Smooth muscle cell of the brain vasculature (primary cell): ENCODE data around the gene METTL16.
"Not testable (repeated sequence)": the region's sequence is repeated elsewhere in the genome, so short reads cannot be mapped to it uniquely, and the experiment has no call there.

ENCODE experiments used
- DNase-seq: peaks from one replicate; pipeline ENCODE4 v3.0.0-alpha.2; 2012; ENCODE audit warnings: low read depth, low spot score

METTL16 gene

DNA sequence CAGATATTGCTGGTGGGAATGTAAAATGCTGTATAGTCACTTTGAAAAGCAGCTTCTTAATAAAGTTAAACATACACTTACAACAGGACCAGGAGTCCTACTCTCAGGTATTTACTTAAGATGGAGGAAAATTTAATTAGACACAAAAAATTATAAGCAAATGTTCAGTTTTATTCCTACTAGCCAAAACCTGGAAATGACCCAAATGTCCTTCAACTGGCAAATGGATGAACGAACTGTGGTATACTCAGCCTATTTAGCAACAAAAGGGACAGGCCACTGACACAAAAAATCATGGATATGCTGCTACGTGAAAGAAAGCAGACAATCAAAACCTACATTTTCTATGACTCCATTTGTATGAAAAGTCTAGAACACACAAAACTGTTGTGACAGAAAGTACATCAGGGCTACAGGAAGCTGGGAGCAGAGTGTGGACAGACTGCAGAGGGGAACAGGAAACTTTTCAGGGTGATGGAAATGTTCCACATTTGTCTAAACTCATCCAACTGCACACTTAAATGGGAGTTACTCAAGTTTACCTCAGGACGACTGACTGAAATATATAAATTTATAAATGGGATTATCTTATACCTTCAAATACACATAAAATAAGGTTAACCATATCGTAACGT is 61.6 kb downstream of the METTL16 start:
- no peak for DNase-seq

DNA sequence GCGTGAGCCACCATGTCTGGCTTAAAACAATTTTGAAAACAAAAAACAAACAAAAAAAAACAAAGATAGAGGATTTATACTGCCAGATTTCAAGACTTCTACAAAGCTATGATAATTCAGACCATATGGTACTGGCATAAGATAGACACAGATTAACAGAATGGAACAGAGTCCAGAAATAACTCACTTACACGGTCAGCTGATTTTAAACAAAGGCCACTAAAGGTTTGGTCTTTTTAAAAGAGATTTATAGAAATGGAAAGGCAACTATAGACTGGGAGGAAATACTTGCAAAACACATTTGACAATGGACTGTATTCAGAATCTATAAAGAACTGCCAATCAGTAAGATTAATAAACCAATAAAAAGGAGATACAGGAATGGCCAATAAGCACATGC is 62.2 kb downstream of the METTL16 start:
- DNase-seq: no peak

DNA sequence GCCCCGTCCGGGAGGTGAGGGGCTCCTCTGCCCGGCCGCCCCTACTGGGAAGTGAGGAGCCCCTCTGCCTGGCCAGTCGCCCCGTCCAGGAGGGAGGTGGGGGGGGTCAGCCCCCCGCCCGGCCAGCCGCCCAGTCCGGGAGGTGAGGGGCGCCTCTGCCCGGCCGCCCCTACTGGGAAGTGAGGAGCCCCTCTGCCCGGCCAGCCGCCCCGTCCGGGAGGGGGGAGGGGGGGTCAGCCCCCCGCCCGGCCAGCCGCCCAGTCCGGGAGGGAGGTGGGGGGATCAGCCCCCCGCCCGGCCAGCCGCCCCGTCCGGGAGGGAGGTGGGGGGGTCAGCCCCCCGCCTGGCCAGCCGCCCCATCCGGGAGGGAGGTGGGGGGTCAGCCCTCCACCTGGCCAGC is 64.2 kb downstream of the METTL16 start:
- not testable (repeated sequence) for DNase-seq

DNA sequence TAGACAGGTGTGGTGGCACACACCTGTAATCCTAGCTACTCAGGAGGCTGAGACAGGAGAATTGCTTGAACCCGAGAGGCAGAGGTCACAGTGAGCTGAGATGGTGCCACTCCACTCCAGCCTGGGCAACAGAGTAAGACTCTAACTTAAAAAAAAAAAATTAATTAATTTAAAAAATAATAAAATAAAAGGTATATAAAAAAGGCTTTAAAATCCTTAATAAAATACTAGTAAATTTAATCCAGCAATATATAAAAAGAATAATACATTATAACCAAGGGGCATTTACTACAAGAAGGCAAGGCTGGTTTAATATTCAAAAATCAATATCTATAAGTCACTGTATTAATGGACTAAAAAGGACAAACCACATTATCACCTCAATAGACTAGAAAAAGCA is 66.0 kb downstream of the METTL16 start:
- DNase-seq: no peak

DNA sequence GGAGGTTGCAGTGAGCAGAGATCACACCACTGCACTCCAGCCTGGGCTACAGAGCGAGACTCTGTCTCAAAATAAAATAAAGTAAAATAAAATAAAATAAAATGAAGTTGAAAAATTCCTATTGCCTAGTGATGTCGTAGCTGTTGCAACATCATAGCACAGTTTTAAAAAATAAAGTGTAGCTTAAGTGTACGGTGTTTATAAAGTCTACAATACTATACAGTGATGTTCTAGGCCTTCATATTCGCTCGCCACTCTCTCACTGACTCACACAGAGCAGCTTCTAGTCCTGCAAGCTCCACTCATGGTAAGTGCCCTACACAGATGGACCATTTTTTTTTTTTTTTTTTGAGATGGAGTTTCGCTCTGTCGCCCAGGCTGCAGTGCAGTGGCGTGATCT is 67.3 kb downstream of the METTL16 start:
- DNase-seq: no peak

DNA sequence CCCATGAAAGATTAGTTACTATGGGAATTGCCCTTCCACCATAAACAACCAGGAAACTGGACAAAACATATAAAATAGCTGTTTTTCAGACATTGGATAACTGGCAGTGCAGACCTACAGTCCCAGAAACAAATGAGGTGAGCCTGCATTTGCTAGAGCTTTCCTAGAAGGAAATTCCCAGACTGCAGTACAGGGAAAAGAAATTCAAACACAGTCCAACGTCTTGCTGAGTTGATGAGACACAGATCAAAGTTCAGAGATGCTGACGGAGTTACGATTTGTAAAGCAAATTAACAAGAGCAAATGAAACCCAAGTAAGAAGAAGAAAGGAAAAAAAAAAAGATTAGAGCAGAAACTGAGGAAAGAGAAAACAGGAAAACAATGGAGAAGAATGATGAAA is 69.5 kb downstream of the METTL16 start:
- DNase-seq: no peak

DNA sequence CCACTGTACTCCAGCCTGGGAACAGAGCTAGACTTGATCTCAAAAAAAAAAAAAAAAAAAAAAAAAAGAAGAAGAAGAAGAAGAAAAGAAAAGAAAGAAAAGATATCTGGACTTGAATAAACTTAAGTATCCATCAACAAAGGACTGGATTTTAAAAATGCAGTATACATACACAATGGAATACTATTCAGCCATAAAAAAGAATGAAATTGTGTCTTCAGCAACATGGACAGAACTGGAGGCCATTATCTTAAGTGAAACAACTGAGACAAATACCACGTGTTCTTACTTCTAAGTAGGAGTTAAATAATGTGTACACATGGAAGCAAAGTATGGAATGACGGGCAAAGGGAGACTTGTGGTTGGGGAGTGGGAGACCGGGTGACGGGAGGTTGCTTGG is 70.8 kb downstream of the METTL16 start:
- DNase-seq: no peak

DNA sequence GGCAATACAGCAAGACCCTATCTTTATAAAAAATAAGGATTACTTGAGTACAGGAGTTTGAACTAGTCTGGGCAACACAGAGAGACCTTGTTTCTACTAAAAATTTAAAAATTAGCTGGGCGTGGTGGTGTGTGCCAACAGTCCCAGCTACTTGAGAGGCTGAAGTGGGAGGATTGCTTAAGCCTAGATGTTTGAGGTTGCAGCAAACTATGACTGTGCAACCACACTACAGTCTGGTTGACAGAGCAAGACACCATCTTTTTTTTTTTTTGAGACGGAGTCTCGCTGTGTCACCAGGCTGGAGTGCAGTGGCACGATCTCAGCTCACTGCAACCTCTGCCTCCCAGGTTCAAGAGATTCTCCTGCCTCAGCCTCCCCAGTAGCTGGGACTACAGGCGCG is 71.7 kb downstream of the METTL16 start:
- DNase-seq: not testable (repeated sequence)

DNA sequence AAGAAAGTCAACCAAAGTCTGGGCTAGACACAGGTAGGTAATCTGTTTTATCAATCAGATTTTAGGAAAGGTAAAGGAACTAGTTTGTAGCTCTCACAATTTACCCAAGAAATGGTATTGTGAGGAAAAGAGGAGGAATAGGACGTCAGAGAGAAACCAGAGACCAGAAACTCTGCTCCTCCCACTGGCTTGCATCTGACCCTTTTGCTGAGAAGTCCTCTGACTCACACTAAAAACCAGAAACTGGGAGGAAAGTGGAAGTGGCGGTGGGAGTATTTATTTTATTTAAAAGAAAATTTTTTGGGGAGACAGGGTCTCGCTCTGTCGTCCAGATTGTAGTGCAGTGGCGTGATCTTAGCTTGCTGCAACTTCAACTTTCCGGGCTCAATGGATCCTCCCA is 72.9 kb downstream of the METTL16 start:
- peak; percentile 31 for DNase-seq

DNA sequence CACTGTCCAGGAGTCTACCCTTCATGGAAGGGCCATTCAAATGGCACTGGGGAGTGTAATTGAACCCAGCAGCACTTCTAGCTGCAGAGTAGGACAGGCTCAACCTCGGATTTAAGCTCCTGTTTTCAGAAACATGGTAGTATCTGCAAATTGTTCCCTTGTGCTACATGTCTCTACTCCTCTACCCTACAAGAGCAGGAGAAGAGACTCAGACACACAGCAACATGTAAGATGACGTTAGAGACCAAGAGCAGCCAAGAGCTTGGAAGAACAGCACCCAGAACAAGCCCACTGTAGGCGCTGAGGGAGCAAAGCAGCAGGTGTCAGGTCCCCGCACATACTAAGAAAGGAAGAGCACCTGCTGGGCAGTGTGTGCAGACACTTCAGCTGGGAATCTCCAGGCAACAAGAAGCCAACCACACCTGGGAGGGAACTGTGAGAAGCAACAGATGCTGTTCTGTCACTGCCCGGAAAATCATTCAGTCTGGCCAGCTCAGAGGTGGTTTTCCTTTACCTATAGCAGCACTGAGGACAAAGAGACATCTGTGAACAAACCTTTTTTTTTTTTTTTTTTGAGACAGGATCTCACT is 75.3 kb downstream of the METTL16 start:
- no peak for DNase-seq

DNA sequence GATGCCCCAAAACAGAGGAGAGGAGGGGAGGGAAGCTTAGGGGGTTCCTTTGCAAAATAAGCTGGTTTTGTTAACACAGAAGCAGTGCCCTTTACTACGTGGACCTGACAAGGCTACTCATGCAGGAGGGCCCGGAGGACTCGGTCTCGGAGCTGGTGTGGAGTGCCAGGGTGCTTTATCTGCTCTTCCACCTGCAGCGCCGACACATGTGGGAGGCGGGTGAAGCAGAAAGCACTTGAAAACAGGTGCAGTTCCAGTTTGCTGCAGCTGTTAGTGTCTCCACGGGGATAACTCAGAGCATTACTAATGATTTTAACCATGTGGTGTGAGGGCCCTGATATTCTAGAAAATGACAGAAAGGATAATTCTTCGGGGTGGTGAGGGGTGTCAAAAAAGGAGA is 75.8 kb downstream of the METTL16 start:
- DNase-seq: no peak

DNA sequence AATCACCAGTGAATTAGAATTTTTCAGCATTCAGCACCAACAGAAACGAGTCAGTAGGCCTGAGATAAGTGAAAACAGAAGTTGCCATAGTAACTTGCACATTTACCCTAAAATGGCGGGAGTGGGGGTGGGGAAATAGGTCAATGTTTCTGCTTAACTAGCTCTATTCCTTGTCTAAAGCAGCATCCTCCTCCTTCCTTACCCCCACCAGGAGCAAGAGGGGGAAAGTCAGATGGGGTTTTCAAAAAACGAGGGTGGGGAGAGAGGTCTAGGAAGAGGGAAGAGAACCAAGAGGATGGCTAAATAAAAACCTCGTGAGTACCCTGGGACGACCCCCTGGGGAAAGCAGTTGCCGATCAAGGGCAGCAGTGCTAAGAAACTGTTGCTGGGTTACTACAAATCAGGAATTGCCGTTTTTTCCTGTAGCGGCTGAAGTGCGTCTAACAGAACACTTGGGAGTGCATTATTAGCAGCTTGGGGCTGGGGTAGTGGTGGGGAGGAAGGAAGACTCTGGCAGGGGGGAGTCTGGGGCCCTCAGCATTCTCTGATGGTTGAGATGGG is 76.4 kb downstream of the METTL16 start:
- DNase-seq: no peak

DNA sequence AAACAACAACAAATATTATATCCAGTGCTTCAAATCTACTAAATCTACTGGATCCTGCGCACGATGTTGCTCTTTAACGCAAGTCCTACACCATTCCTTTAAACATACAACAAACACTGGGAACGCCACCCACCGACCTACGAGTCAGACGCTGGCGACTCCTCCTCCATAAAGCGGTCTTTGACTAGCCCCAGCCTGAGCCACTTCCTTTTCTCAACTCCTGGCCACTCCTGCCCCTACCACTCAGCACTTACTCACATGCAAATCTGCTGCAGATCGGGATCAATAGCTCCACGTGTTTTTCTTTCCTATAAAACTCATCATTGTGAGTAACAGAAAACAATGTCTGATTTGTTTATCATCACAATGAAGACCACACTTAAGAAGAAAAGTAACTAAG is 78.0 kb downstream of the METTL16 start:
- no peak for DNase-seq

DNA sequence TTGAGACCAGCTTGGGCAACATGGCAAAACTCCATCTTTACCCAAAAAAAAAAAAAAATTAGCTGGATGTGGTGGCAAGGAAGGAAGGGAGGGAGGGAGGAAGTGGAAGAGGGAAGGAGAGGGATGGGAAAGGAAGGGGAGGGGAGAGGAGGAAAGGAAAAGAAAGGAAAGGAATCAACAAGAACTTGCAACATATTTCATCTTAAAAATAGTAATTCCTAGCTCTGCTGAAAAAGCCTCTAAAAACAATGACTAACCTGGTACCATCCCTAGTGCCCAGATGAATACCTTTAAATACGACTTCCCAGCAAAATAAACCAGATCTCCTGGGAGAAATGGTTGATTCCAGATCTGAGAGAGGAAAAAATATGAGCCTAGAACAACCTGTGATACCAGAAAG is 83.8 kb downstream of the METTL16 start:
- DNase-seq: no peak

DNA sequence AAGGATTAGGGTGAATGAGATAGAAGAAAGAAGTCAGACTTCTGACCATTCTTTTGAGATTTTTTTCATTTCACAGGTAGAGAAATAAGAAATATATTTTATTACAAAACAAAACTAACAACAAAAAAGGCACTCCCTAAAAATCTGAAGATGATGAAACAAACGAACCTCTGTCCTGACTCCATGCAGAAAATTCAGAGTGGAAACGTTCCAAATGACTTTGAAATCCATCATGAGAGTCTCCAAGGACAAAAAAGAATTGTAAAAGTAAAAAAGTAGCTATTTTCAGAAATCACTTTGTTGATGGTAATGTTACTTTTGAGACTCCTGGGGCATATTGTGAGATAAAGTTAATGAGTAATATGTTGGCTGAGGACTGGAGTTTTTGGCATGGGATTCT is 84.5 kb downstream of the METTL16 start:
- DNase-seq: no peak

DNA sequence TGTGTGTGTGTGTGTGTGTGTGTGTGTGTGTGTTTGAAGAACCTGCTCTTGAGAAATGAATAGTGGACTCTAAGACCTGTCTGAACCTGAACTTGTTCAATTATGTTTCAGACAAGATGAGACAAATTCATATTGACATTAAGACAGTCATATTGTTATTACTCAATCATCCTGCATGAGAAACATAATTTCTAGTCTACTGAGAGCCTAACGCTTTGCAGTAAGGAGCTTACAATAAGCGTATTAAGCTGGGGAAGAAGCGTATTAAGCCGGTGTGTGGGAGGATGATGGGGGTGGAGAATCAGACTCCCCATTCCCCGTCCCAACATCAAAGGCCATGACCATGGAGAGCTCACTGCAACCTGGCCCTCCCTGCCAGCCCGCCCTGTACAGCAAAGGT is 88.4 kb downstream of the METTL16 start:
- DNase-seq: no peak

DNA sequence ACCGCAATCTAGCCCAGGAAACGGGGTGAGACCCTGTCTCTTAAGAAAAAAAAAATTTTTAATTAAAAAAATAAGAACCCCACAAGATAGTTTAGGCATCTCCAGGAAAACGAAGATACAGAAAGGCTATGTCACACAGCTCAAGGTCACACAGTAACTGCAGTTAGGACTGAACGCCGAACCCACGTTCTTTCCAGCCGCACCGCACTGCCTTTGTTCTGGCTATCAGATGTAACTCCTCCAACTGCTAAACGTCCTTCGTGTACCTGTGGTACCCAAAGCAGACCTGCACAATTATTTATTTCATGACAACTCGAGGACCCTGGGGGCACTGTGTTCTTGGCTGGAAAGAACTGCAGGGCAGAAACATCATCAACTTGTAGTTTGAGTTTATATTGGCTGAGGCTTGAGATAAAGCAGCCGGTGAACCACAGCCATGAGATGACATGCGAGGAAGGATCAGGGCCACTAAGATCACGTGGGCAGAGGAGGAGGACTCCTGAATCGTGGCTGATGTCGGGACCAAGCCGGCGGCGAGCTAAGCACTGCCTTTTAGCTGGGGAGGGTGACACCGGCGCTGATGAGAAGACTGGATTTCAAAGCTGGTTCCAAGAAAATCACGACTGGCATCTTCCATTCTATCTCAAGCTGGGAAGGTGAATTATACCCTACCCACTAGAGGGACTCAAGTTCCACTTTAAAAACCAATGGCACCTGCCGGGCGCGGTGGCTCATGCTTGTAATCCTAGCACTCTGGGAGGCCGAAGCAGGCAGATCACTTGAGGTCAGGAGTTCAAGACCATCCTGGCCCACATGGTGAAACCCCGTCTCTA is 90.2 kb downstream of the METTL16 start:
- no peak for DNase-seq

DNA sequence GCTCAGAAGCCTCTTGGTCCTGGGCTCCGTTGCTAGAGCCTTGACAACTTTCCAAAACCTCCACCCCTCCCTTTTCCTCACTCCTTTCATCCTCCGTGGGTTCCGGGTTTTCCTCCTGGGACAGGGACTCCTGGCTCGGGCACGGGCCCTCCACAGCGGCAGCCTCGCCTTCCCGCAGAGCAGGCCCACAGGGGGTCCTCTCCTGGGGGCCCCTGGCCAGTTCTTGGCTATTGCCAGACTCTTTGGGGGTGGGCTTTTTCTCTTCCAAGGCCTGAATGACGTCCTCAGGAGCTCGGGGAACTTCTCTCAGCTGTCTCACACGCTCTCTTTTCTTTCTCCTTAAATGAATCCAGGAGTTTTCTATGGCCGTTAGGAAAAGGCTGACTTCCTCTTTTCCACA is 91.5 kb downstream of the METTL16 start:
- DNase-seq: no peak

DNA sequence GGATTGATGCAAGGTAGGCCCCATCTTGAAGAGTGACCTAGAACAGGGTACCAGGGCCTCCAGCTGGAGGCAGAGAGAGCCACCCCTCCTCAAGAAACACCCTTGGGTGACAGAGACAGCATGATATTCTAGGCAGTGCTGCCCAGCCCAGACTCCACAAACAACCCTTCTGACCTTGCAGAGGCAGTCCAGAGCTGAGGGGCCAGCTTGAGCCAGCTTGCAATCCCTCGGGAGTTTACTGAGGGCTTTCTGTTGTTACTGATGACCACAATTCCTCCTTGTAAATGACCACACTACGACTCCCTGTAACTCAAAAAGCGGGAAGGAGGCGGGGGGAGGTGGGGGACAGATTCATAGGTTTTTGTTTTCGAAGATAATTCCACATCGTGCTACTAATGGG is 92.2 kb downstream of the METTL16 start:
- no peak for DNase-seq

DNA sequence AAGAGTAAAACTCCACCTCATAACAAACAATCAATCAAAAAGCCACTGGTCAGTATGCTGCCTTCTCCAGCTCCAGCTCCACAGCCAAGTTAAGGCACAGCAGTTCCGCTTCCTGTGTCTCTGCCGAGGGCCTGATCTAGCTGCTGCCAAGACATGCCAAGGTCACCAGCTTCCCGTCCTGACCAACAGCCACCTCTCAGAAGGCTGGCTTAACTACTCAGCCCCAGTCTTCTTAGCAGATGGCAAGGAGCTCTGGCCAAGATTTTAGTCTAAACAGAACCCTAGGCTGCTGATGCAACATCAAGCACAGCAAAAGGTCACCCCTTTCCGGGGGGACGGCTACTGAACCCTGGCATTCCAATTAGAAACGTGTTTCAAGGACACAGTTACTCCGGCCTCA is 93.1 kb downstream of the METTL16 start:
- DNase-seq: no peak

DNA sequence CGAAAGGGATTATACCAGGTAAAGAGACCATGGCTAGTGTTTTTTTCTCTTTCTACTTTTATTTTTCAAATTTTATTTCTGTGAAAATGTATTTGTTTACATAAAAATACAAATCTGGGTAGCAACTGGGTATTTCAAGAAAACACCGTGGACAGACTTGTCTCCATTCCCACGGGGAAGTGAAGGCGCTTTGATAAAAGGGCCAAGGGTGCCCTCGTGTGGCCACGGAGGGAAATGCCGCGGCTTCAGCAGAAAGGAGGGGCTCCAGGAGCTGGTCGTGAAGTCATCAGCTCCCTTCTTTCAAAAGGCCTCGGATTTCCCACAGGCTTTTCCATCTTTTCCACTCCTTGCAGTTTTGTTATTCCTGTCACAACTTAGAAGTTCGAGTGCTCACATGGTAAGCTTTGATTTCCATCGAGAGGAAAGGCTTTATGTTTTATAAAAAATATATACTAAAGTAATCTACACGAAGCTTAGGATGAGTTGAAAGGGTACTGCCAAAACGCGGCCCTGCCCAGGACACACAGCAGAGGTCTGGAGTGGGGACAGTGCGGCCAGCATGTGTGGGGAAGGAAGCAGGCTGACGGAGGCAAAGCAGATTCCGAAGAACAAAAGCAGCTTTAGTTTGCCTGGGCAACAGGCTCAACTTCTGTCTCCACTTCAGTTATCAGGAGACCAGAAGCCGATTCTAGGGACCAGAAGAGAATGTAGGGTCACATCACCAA is 95.5 kb downstream of the METTL16 start:
- DNase-seq: peak; percentile 89

DNA sequence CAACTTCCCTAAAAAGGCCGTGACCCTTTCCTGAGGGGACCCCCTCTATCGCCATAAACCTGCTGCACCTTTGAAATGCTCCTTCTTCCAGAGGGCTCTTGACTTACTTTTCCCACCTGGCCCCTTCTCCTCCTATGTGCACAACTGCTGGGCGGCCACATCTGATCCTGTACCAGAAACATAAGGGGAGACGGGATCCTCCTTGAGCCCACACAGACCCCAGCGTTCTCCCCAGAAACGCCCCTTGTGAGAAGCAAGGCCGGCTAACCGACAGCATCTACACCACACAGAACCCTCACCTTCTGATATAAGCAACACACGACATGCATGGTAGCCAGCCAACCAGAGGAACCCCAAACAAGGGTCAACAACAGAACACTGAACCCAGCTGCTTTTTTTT is 96.6 kb downstream of the METTL16 start:
- DNase-seq: no peak
